NCI-H1092 (cell line): ENCODE results near the gene PSMB7.

Experiments used
- DNase-seq: peaks from one replicate; lab custom pipeline; 2025; lab: John Stamatoyannopoulos, UW

The PSMB7 gene

GRCh38 chr9:124345063-124345462 is 70.2 kb downstream of the PSMB7 start:
- no peak for DNase-seq

- DNase-seq, result no peak
Observed at GRCh38 chr9:124344291-124345050, 70.8 kb downstream of the PSMB7 start.

GRCh38 chr9:124343533-124344290 is 71.5 kb downstream of the PSMB7 start:
- no peak for DNase-seq

- peak; percentile 80 for DNase-seq
Observed at GRCh38 chr9:124342776-124343485, 72.3 kb downstream of the PSMB7 start.

DNA sequence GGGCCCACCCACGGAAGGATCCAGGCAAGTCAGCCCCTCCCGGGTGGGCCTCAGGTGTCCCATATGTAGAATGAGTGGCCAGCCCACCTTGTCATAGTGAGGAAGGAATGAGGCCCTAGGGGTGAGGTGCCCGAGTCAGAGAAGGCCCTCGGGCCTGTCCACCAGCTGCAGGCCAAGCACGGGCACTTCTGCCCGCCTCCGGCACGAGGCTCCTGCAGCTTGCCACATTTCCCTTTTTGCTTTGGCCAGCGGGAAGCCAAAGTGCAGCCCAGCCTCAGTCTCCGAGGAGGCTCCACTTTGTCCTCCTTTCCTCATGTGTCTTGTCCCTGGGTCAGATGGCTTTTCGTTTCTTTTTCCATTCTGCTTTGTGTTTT is 72.9 kb downstream of the PSMB7 start:
- DNase-seq, result no peak

DNA sequence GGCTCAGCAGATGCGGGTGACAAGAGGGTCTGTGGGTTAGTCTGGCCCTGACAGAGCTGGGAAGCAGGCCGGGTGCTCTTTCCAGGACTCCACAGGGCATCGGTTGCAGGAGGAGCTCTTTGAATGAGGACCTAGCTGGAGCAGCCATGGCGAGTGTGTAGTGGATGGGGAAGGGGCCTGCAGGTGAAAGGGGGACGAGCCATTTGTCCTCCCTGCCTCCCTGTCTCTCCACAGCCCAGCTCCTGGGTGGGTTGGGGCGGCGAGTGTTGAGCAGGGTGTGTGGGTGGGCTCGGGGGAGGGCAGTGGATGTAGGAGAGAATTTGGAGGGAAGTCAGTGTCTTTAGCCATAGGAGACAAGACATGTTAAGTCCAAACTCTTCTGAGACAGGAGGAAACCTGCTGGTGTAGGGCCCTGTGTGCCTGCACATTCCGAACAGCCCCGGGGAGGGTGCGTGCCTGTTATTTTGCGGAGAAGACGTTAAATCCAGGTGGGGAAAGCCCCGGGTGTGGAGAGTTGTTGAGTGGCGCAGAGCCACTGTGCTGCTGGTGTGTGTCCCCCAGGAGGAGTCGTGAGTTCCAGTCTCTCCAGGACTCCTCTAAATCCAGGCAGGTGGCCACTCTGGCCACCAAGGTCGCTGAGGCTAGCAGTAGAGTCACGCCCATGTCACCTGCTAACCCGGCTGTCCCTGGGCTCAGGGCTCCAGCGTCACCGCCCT is 73.6 kb downstream of the PSMB7 start:
- no peak for DNase-seq

DNA sequence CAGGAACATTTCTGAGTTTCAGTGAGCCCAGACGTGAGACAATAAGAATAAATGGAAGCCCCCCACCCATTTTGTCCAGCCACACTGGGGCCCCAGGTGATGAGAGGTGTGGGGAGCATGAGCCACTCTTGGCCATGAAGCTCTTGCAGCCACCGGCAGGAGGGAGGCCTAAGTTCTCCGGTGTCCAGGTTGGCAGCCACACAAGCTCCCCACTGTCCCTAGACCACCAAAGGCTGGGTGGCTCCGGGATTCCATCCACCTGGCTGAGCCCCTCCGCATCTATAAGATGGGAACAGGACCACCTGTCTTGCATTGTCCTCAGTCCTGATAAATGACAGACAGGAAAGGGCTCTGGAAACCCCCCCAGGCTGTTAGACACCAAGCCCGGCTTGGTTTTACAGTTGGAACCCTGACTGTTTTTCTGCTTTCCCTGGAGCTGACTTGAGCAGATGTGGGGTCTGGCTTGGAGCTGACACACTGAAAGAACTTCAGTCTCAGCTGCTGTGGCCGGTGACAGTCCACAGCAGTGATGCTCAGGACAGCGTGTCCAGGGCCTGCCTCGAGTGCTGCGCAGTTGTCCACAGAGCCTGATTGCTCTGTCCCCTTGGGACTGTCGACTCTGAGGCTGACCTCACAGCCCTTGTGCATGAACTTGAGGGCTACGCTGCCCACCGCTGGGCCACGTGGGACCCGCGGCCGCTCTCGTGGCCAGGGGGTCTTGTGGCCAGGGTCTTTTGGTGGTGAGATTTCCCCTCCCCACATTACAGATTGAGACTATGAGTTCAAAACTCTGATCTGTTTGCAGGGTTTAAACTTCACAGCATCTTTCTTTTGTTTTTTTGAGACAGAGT is 74.8 kb downstream of the PSMB7 start:
- no peak for DNase-seq

DNA sequence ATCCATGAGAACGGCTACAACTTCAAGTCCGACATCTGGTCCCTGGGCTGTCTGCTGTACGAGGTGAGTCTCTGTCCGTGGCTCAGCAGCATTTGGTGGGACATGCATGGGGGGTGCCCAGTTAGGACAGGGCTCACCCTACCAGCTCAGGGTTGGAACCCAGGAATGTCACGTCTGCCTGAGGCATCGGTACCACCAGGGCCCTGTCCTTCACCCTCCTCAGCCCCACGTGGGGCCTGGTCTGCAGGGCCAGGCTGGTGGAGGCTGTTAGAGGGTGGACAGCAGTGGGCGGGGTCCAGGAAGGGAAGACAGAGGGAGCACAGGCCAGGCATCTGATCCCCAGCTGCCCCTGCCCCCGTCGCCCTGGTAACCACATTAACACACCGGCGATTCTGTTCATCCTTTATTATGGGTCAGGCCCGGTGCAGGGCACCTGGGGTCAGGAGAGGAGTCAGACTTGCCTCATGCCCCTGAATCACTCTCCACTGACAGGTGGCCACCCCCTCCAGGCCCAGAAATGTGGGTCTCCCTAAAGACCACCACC is 75.6 kb downstream of the PSMB7 start:
- DNase-seq, result no peak

GRCh38 chr9:124337562-124337961 is 77.7 kb downstream of the PSMB7 start:
- no peak for DNase-seq

DNA sequence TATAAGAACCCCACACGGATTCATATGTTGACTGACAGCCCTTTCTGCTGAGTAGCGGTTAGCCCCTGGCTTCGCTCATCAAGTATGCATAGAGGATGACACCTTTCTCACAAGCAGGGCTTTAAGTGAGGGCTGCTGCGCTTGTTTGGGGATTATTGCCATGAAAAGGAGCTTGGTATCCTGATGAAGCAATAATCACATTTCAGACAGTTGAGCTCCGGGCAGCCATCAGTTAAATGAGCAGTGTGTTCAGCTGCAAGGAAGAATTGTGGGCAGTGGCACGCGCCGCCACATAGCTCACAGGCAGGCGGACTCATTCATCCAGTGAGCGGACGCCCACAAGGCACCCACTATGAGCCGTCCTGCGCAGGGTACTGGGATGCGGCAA is 79.9 kb downstream of the PSMB7 start:
- no peak for DNase-seq

DNA sequence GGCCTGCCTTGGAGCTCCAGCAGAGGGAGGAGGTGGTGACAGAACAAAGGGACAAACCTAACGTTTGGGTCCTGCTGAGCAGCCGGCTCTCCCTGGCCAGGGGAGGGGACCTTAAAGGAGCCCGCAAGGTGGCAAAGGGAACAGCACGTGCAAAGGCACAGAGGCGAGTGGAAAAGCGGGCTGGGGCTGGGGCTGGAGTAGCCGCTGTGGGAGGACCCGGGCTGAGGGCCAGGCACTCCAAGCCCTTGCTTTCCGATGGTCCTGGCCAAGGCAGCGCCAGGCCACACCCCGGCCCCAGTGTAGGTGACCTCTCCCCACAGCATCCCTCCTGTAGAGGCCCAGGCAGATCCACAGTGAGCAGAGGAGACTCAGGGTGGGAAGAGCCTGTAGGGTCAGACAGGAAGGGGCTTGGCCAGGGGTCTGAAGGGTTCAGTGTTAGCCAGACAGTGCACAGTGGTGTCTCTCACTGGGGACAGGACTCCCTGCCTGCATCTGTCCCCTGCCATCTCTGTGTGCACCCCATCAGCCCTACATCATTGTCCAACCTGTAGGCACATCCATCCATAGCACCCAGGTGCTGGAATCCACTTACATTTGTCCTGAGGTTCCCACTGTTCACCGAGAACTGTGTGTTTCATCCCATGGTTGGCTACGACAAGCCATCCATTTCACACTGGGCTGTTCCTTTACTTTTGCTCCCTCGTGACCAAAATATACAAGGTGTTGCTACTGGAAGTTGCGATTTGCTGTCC is 80.5 kb downstream of the PSMB7 start:
- DNase-seq, result no peak

GRCh38 chr9:124333203-124333579 is 82.1 kb downstream of the PSMB7 start:
- DNase-seq, result no peak

DNA sequence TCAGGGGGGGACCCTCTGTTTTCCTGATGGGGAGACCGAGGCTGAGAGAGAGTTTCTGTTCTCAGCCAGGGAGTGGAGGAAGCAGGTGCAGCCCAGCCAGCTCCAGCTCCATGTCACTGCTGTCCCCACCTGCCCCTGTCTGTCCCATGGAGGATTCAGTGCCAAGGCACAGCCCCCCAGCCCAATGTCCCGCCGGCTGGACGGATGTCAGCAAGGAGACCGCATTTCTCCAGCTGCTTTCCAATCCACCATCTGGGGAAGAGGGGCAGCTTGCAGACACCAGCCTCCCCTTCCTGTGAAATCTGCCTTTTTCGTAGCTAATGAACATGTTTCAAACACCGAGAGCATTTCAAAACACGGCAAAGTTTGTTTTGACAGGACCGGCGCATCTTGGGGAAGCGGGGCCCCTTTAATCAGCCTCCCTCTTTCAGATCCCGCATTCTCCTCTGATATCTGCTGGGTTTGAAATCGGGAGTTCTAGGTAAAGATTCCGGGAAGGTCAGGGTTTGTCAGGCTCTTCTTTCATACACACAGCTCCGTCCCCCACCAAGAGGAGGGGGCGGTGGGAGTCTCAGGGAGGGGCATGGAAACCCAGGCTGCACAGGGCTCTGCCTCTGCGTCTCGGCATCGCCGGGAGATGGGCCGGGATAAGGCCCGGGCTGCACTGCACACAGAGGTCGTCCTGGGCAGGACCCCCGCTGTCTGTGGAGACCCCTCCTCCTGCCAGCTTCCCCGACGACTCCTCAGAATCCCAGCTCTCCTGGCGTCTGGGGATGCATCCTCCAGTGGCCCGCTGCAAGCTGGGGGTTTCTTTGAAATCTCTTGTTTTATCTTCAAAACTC is 82.7 kb downstream of the PSMB7 start:
- no peak for DNase-seq

DNA sequence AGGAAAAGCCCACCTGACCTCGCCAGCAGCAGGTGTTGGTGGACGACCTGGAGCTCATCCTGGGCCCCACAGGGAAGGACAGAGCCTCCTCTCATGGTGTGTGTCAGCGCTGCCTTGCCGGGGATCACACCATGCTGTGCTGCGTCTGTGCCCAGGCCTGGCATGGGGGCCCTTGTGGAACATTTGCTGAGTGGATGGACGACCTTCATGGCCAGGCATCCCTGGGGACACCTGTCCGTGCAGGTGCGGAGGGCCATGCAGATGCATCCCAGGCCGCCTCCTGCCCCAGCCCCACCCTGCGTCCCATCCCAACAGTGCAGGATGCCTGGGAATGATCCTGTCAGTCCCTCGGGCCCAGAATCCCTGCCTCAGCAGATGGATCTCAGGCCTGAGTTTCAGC is 83.7 kb downstream of the PSMB7 start:
- DNase-seq, result no peak

- DNase-seq, result no peak
Observed at GRCh38 chr9:124330011-124330697, 85.1 kb downstream of the PSMB7 start.

DNA sequence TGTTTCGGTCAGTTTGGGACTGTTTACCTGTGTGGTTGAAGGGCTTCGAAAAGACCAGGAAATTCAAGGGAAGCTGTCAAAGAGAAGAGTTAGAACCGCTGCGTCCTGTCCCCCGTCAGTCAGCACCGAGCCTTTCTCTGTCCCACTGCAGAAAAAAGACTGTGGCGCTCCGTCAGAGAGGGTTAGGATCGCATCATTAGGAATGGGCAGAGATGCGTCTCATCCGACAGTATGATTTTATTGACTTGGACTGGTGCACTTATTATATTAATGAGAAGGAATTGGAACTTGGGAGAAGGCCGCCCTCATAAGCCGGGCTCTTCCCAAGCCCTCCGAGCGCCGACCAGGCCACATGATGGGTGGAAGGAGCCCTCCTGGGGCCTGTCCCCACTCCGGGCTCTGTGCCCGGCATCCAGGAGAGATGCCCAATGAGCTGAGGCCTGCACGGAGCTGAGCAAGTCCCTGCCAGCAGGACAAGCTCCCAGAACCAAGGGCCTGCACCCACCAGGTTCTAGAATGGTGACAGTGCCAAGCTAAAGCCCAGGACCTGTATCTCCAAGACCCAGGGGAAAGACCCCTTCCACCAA is 85.9 kb downstream of the PSMB7 start:
- DNase-seq, result no peak

DNA sequence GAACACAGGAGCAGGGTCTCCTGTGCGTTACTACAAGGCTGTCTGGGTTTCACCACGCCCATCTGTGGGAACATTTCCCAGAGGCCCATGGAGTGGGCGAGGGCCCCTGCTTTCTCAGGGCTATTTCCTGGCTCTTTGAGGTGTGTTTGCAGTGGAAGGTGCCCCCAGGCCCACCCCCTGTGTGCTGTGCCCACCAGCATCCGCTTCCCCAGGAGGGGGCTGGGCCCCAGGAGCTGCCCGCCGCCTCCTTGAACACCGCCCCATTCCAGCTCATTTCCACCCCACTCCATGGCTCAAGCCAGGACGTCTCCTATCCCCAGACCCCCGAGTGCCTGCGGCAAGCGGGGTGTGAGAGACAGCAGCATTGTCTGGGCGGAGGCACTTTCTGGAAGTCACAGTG is 87.0 kb downstream of the PSMB7 start:
- no peak for DNase-seq

DNA sequence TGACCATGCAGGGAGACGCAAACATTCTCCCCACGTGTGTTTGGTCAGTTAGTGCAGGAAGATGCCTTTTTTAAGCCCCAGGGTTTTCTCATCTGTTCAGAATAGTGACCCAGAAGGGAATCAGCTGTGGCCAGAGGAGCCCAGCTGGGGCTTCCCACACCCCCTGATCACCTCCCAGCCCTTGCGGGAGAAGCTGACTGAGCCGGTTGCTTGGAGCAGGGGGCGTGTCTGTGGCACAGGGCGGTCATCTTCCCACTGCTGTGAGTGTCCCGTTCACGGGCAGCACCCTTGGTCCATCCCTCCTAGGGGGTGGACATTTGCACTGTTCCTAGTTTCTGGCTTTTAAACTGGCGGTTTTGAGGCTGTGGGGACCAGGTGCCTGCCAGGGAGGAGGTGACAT is 87.8 kb downstream of the PSMB7 start:
- DNase-seq, result no peak

- no peak for DNase-seq
Observed at GRCh38 chr9:124326378-124326777, 88.9 kb downstream of the PSMB7 start.
